Common myeloid progenitor, CD34-positive (primary cell): ENCODE measurements around the gene APP.

Experiments used
- CTCF ChIA-PET: fragments of 350-600 bp; sonication (Branson Sonifier 250); formaldehyde crosslinking; loops from one replicate; lab custom pipeline; 2021; ENCODE audit warnings: antibody characterized with exemption; lab: Charles Lee
- POLR2A ChIA-PET: fragments of 350-600 bp; sonication (Branson Sonifier 250); formaldehyde crosslinking; loops from one replicate; lab custom pipeline; 2021; ENCODE audit warnings: antibody characterized with exemption; lab: Charles Lee
- DNase-seq, 3 donors: peaks; one replicate each; pipeline versions ENCODE4 v3.0.0 to v3.0.0-alpha.2; 2013
- H3K27ac ChIP-seq, 2 experiments: 1 replicate in 1 of 2; 2 replicates in 1 of 2; pipeline ENCODE4 v1.7.0; 2013; ENCODE audit warnings: inconsistent platforms in 2 of 2, low read length in 2 of 2, mild to moderate bottlenecking in 2 of 2, low read depth in 1 of 2, moderate library complexity in 1 of 2; ENCODE audit not compliant: severe bottlenecking in 2 of 2, insufficient read depth in 1 of 2, poor library complexity in 1 of 2
- H3K27me3 ChIP-seq, 5 experiments: replicated peaks in 2 of 5; 1 replicate in 3 of 5; 2 replicates in 2 of 5; pipeline versions ENCODE4 v1.6.1 to v1.7.0; 2013; ENCODE audit warnings: low read length in 4 of 5, mild to moderate bottlenecking in 2 of 5, moderate library complexity in 2 of 5, inconsistent platforms in 1 of 5; ENCODE audit not compliant: insufficient read depth in 5 of 5, control insufficient read depth in 4 of 5
- H3K36me3 ChIP-seq, 4 experiments: 1 replicate in 2 of 4; 2 replicates in 2 of 4; pipeline versions ENCODE4 v1.6.1 to v1.7.0; 2013; ENCODE audit warnings: low read length in 3 of 4, control low read depth in 1 of 4, mild to moderate bottlenecking in 1 of 4; ENCODE audit not compliant: control insufficient read depth in 4 of 4, insufficient read depth in 4 of 4
- H3K4me1 ChIP-seq, 4 experiments: 1 replicate in 3 of 4; 2 replicates in 1 of 4; pipeline versions ENCODE4 v1.6.1 to v1.7.1; 2013; ENCODE audit warnings: low read length in 3 of 4, mild to moderate bottlenecking in 3 of 4, control low read depth in 1 of 4, inconsistent platforms in 1 of 4, moderate library complexity in 1 of 4; ENCODE audit not compliant: control insufficient read depth in 4 of 4, insufficient read depth in 4 of 4; ENCODE audit errors: control extremely low read depth in 1 of 4
- H3K4me3 ChIP-seq, 7 experiments: 1 replicate in 4 of 7; 2 replicates in 3 of 7; pipeline versions ENCODE4 v1.5.1 to v1.7.0; 2013; ENCODE audit warnings: mild to moderate bottlenecking in 7 of 7, low read length in 6 of 7, moderate library complexity in 6 of 7, inconsistent platforms in 2 of 7, low read depth in 2 of 7, control low read depth in 1 of 7; ENCODE audit not compliant: insufficient read depth in 4 of 7, control insufficient read depth in 1 of 7; ENCODE audit errors: extremely low read depth in 1 of 7
- H3K9me3 ChIP-seq, 5 experiments: 1 replicate in 4 of 5; 2 replicates in 1 of 5; pipeline versions ENCODE4 v1.6.1 to v1.7.1; 2013; ENCODE audit warnings: low read length in 4 of 5, mild to moderate bottlenecking in 2 of 5, inconsistent platforms in 1 of 5, low read depth in 1 of 5, moderate library complexity in 1 of 5; ENCODE audit not compliant: control insufficient read depth in 4 of 5, insufficient read depth in 2 of 5; ENCODE audit errors: control extremely low read depth in 1 of 5
- WGBS: methylation state at CpG from one replicate; pipeline ENCODE4 v1.1.5; 2013; ENCODE audit not compliant: insufficient coverage; 5-methylcytosine and 5-hydroxymethylcytosine counted together

The APP gene

DNA sequence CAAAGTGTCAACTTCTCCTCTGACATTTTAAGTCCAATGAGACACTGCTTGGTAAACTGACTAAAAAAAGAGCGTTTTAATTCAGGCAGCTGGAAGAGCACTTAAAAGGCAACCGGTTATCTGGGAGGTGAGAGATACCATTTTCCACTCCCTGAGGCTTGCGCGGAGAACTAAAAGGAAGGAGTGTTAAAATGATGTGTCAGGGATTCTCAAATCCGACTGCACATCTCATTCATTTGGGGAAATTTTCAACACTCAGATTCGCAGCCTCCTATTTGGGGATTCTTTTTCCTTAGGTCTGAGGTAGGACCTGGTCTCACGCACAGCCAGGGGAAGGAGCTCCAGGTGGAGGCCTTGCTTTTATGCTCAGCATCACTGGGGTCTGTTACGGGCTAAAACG lies 281.9 kb downstream of the APP start:
- no peaks in the 10 kb centered on the region for H3K27me3 ChIP-seq
- CTCF ChIA-PET, result interaction anchor here (0.7 to 1.1 kb wide), 2 partner anchors 13 to 81 kb away, joined by 3 to 4 read pairs; no protein-coding TSS in a partner anchor
- POLR2A ChIA-PET, result no interaction called here
- WGBS, result 93% methylated on average over 8 of the region's 9 CpGs
- no peak overlapping the region for H3K27ac ChIP-seq
- peaks cover 0 to 5% (median 0%) of the 10 kb centered on the region in 5 experiments for H3K9me3 ChIP-seq
- H3K36me3 ChIP-seq, result peaks cover 4 to 68% (median 17%) of the 10 kb centered on the region in 4 experiments
- no peaks in the 10 kb centered on the region for H3K4me1 ChIP-seq
- no peak for DNase-seq
- no peak overlapping the region for H3K4me3 ChIP-seq

DNA sequence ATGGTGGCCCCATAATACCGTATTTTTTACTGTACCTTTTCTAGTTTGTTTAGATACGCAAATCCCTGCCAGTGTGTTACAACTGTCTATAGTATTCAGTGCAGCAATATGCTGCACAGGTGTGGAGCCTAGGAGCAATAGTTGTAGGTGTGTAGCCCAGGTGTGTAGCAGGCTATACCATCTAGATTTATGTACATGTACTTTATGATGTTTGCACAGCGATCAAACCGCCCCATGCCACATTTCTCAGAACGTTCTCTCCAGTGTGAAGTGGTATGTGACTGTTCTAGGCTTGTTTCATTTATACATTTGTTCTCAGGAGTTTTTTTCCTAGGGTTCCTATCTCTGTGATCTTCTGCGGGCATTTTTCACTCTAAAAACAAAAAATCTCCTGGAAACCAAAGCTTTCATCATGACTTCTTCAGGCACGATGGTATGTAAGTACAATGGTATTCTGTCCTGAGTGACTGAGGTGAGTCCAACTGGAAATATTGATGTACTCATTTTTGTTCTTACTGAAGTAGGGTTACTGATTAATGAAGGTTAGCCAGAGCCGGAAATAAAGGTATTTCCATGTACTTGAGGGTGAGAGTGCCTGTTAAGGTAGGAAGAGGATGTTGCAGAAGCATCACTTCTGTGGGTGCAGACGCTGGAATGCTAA lies 282.8 kb downstream of the APP start:
- no peak overlapping the region for H3K27ac ChIP-seq
- 96% methylated on average over 4 of the region's 9 CpGs for WGBS
- no peak overlapping the region for H3K4me3 ChIP-seq
- no peak for DNase-seq
- ChIA-PET POLR2A (no interaction called here), CTCF (interaction anchor here (0.9 to 1.5 kb wide), 3 partner anchors 14 to 236 kb away, joined by 3 to 4 read pairs (median 3); no protein-coding TSS in a partner anchor)
- peaks cover 2 to 70% (median 14%) of the 10 kb centered on the region in 4 experiments for H3K36me3 ChIP-seq
- no peaks in the 10 kb centered on the region for H3K4me1 ChIP-seq
- H3K9me3 ChIP-seq, result no peaks in the 10 kb centered on the region
- no peaks in the 10 kb centered on the region for H3K27me3 ChIP-seq

DNA sequence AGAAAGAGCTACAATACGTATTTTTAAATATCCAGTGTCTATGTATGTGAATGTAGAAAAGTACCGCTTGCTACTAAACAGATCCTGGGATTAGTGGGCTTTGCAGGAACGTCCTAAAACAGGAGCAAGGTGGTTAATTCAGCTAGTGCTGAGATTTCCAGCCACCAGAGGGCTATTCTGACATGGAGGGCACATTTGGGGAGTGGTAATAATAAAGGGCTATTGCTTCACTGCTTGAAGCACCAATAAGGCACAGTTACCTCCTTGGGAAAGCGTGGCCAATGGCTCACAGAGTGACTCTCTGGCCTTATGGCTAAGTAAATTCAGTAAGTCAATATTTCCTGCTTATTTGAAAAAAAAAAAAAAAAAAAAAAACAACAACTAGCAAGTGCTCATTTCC lies 283.4 kb downstream of the APP start:
- no peak overlapping the region for H3K4me3 ChIP-seq
- 91% methylated on average over 3 of the region's 4 CpGs for WGBS
- no peak for DNase-seq
- no peaks in the 10 kb centered on the region for H3K9me3 ChIP-seq
- CTCF ChIA-PET, result interaction anchor here (0.9 to 3.0 kb wide), 4 partner anchors 9 to 237 kb away, joined by 3 to 11 read pairs (median 6); no protein-coding TSS in a partner anchor
- H3K27ac ChIP-seq, result no peak overlapping the region
- peaks cover 2 to 74% (median 14%) of the 10 kb centered on the region in 4 experiments for H3K36me3 ChIP-seq
- POLR2A ChIA-PET, result no interaction called here
- H3K4me1 ChIP-seq, result no peaks in the 10 kb centered on the region
- H3K27me3 ChIP-seq, result no peaks in the 10 kb centered on the region

DNA sequence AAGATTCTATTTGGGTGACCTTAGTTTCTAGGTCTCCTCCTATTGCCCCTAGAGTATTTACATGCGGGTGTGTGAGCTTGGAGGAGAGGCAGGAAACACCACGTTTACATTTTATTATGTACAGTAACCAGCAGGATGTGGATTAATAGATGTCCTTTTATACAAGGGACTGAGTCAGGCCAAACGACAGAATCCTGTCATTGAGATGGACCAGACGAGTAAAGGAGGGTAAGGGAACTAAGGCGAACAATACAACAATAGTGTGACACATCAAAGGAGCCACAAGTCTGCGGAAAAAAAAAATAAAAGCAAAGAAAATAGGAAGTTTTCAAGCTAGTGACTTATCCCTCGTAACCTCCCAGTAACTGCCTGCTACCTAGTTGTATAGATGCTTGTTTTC lies 284.7 kb downstream of the APP start:
- Histone ChIP-seq H3K4me1 (no peaks in the 10 kb centered on the region), H3K27ac (no peak overlapping the region), H3K36me3 (peaks cover 3 to 72% (median 11%) of the 10 kb centered on the region in 4 experiments), H3K4me3 (no peak overlapping the region), H3K27me3 (no peaks in the 10 kb centered on the region), H3K9me3 (no peaks in the 10 kb centered on the region)
- ChIA-PET POLR2A (interaction anchor here (0.7 kb wide), 1 partner anchor 23 kb away, joined by 3 read pairs; no protein-coding TSS in a partner anchor), CTCF (interaction anchor here (0.9 to 3.0 kb wide), 3 partner anchors 10 to 116 kb away, joined by 4 to 11 read pairs (median 8); no protein-coding TSS in a partner anchor)
- DNase-seq, result no peak
- WGBS, result 97% methylated on average over 3 of the region's 7 CpGs

DNA sequence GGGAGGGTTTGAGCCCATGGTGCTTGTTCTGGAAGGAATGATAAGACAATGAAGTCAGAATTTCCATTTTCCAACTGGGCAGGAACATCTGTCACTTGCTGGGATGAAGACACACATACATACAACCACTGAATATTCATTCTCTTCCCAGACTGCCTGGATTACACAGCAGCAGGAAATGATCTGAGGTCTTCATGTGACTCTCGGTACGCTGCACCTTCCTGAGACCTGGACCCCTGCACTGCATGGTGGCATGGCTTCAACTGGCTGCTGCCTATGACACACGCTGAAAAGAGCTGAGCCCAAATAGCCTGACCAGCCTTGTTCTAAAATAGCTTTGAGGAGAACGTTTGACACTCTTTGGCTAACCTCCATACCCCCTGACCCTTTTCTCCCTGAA lies 285.2 kb downstream of the APP start:
- ChIA-PET POLR2A (no interaction called here), CTCF (interaction anchor here (0.9 to 3.0 kb wide), 4 partner anchors 10 to 832 kb away, joined by 4 to 11 read pairs (median 8); no protein-coding TSS in a partner anchor)
- no peaks in the 10 kb centered on the region for H3K27me3 ChIP-seq
- H3K9me3 ChIP-seq, result no peaks in the 10 kb centered on the region
- peaks cover 2 to 72% (median 11%) of the 10 kb centered on the region in 4 experiments for H3K36me3 ChIP-seq
- no peak overlapping the region for H3K4me3 ChIP-seq
- H3K27ac ChIP-seq, result no peak overlapping the region
- 91% methylated on average over 4 of the region's 4 CpGs for WGBS
- DNase-seq, result no peak
- no peaks in the 10 kb centered on the region for H3K4me1 ChIP-seq

DNA sequence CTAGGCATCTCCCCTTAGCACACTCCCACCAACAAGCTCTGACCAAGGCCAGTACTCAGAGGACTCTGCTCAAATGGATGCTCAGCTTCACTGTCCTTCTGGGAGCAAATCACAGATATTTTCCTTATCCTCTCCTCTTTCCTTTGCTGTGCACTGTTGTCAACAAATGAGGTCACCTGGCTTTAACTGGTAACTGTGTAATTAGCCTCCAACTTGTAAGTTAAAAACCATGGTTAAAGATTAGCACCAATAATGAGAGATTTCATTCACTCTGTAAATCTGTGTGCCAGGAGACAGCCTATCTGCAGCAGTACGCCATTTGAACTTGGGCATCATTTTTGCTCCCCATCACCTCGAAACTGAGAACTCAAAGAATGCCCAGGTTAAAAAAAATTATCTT lies 286.3 kb downstream of the APP start:
- H3K27ac ChIP-seq, result no peak overlapping the region
- H3K4me3 ChIP-seq, result no peak overlapping the region
- no peaks in the 10 kb centered on the region for H3K4me1 ChIP-seq
- H3K27me3 ChIP-seq, result no peaks in the 10 kb centered on the region
- H3K36me3 ChIP-seq, result peaks cover 5 to 71% (median 11%) of the 10 kb centered on the region in 4 experiments
- DNase-seq, result no peak
- H3K9me3 ChIP-seq, result no peaks in the 10 kb centered on the region
- ChIA-PET CTCF (interaction anchor here (0.7 to 3.0 kb wide), 5 partner anchors 9 to 833 kb away, joined by 3 to 11 read pairs (median 5); no protein-coding TSS in a partner anchor), POLR2A (no interaction called here)
- 87% methylated on average over 2 of the region's 2 CpGs for WGBS
